ENCODE data around the gene UBC. TPM values are rescaled to one million over a fixed set of nuclear protein-coding genes. Genes with fewer than 3 reads are reported as not detected.

The UBC gene
- total and polyA plus RNA-seq, 9 of the 15 experiments (the other 6 are each of a cell fraction or from before 2014, with no cell fraction given), result 533 to 1,153 (median 813) TPM

DNA sequence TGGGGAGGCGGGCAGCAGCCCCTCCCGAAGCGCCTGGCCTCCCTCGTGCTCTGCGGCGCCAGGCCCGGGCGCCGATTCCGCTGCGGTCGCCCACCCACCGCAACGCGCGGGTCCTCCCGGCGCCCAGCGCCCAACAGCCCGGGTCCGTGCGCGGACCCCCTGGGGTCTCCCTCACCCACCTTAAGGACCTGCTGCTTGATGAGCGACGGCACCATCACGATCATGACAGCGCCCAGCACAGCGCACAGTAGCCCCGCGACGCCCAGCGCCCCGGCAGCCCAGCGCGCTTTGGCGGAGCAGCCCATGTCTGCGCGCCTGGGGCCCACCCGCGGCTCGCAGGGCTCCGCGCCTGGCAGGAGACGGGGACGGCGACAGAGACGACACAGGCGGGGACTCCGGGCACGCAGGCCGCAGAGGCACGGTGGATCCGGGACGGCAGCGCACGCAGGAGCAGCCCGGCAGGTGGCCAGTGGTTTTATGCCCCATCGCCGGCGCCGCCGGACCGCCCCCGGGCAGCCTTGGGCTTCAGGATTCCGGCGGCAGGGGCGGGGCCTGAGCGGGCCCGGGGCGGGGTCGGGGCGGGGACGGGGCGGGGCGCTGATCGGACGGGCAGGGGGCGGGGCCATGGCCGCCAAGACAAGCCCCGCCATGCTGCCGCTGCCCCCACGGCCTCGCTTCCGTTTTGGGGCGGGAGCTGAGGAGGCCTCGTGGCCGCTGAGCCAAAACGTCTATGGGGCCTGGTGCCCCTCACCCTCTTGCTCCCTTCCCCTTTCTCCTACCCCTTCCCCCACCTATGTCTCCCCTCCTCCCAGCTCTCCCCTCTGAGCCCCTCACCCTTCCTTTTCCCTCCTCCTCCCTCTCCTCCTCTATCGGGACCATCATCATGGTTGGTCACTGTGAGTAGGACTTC lies 50.8 kb downstream of the UBC start, which contains the start of gene SCARB1 (continued):
- TF ChIP-seq PREB (CRISPR knock-in tag; IDR thresholded peaks at IDR 0.05), result no peak
- TF ChIP-seq ARHGAP35 (IDR thresholded peaks at IDR 0.05; ENCODE audit: partially characterized antibody), result no peak
- no peak for TF ChIP-seq ZNF717 (CRISPR knock-in tag; IDR thresholded peaks at IDR 0.05)
- TF ChIP-seq, protein P1, sequence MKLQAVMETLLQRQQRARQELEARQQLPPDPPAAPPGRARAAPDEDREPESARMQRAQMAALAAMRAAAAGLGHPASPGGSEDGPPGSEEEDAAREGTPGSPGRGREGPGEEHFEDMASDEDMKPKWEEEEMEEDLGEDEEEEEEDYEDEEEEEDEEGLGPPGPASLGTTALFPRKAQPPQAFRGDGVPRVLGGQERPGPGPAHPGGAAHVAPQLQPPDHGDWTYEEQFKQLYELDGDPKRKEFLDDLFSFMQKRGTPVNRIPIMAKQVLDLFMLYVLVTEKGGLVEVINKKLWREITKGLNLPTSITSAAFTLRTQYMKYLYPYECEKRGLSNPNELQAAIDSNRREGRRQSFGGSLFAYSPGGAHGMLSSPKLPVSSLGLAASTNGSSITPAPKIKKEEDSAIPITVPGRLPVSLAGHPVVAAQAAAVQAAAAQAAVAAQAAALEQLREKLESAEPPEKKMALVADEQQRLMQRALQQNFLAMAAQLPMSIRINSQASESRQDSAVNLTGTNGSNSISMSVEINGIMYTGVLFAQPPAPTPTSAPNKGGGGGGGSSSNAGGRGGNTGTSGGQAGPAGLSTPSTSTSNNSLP (IDR thresholded peaks at IDR 0.05; ENCODE audit: borderline replicate concordance, low read depth, low read length), result no peak
- no peak for TF ChIP-seq ZNF140 (CRISPR knock-in tag; IDR thresholded peaks at IDR 0.05)
- TF ChIP-seq ZNF232 (CRISPR knock-in tag; IDR thresholded peaks at IDR 0.05), result no peak
- no peak for TF ChIP-seq EZH2 (IDR thresholded peaks at IDR 0.05; ENCODE audit: borderline replicate concordance, low read depth, low read length)
- peak; percentile 49; the same call in 1 of the 2 replicates for TF ChIP-seq PML (IDR thresholded peaks at IDR 0.05; ENCODE audit: low read length)
- no peak for TF ChIP-seq FUS (optimal IDR thresholded peaks at IDR 0.05; ENCODE audit: low read depth, low read length)
- TF ChIP-seq ZNF316 (IDR thresholded peaks at IDR 0.05), result no peak
- TF ChIP-seq MXD1 (CRISPR knock-in tag; IDR thresholded peaks at IDR 0.05; ENCODE audit: borderline replicate concordance, poor library complexity, severe bottlenecking), result no peak
- TF ChIP-seq MED1 (CRISPR knock-in tag; IDR thresholded peaks at IDR 0.05; ENCODE audit: borderline replicate concordance), result 0 out of 2 replicates have a peak, but pooled peaks have one; percentile 27
- 0 out of 2 replicates have a peak, but pooled peaks have one; percentile 72 for TF ChIP-seq RBM34 (IDR thresholded peaks at IDR 0.05; ENCODE audit: borderline replicate concordance, insufficient read depth, low read length)
- TF ChIP-seq ZNF146 (CRISPR knock-in tag; IDR thresholded peaks at IDR 0.05; ENCODE audit: unreplicated experiment), result no peak
- TF ChIP-seq, protein P2, sequence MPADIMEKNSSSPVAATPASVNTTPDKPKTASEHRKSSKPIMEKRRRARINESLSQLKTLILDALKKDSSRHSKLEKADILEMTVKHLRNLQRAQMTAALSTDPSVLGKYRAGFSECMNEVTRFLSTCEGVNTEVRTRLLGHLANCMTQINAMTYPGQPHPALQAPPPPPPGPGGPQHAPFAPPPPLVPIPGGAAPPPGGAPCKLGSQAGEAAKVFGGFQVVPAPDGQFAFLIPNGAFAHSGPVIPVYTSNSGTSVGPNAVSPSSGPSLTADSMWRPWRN (IDR thresholded peaks at IDR 0.05; ENCODE audit: low read depth), result no peak
- TF ChIP-seq SOX6 (IDR thresholded peaks at IDR 0.05), result 0 out of 2 replicates have a peak, but pooled peaks have one; percentile 27
- TF ChIP-seq ZNF79 (CRISPR knock-in tag; IDR thresholded peaks at IDR 0.05; ENCODE audit: low read depth), result no peak
- no peak for TF ChIP-seq PTRF (tag; IDR thresholded peaks at IDR 0.05)
- TF ChIP-seq PRMT5 (CRISPR knock-in tag; IDR thresholded peaks at IDR 0.05), result no peak
- TF ChIP-seq ZC3H11A (IDR thresholded peaks at IDR 0.05; ENCODE audit: low read depth, low read length), result no peak
- TF ChIP-seq ETV1 (tag; conservative IDR thresholded peaks at IDR 0.05; ENCODE audit: low read depth), result peak; percentile 73
- TF ChIP-seq, protein P3, sequence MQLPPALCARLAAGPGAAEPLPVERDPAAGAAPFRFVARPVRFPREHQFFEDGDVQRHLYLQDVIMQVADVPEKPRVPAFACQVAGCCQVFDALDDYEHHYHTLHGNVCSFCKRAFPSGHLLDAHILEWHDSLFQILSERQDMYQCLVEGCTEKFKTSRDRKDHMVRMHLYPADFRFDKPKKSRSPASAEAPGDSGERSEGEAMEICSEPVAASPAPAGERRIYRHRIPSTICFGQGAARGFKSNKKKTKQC (CRISPR knock-in tag; IDR thresholded peaks at IDR 0.05), result peak; percentile 34; the same call in 1 of the 2 replicates
- no peak for TF ChIP-seq ZNF212 (CRISPR knock-in tag; IDR thresholded peaks at IDR 0.05)
- TF ChIP-seq, protein P4, sequence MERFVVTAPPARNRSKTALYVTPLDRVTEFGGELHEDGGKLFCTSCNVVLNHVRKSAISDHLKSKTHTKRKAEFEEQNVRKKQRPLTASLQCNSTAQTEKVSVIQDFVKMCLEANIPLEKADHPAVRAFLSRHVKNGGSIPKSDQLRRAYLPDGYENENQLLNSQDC (CRISPR knock-in tag; IDR thresholded peaks at IDR 0.05), result no peak
- no peak for TF ChIP-seq MCM3 (IDR thresholded peaks at IDR 0.05)

Data from K562 (cell line).